Bronchial epithelial cell (primary cell): ENCODE data around the gene CBLN3. TPM values are rescaled to one million over a fixed set of nuclear protein-coding genes. Genes with fewer than 3 reads are reported as not detected.

Experiments
- DNase-seq: peaks from one replicate; pipeline ENCODE4 v3.0.0-alpha.2; 2010; ENCODE audit warnings: low read depth
- FAIRE-seq: peaks from 2 replicates; lab custom pipeline; 2011; peaks lifted over from hg19 to GRCh38; lab: Jason Lieb, UNC
- H3K27me3 ChIP-seq: 2 replicates; pipeline ENCODE4 v1.5.1; 2011; ENCODE audit warnings: low read length; ENCODE audit not compliant: control insufficient read depth, insufficient read depth
- H3K36me3 ChIP-seq: 2 replicates; pipeline ENCODE4 v1.5.1; 2011; ENCODE audit warnings: low read length; ENCODE audit not compliant: control insufficient read depth, insufficient read depth
- H3K4me3 ChIP-seq: 2 replicates; pipeline ENCODE4 v1.5.1; 2011; ENCODE audit warnings: mild to moderate bottlenecking, low read depth, low read length, control low read depth
- CTCF ChIP-seq: IDR thresholded peaks from 2 replicates; pipeline ENCODE4 v1.5.1; 2011; ENCODE audit warnings: mild to moderate bottlenecking, moderate library complexity, low read length, control low read depth, inconsistent platforms; ENCODE audit not compliant: insufficient read depth, severe bottlenecking
- total RNA-seq: library from RNA; depleted of rRNA; stranded (reverse); fragments of >200 nt; gene quantifications from 2 replicates; pipeline ENCODE4 v1.2.1, GENCODE V29; 2014

The CBLN3 gene
- total RNA-seq, 1 donor from 2014 or later, result 0.53 TPM

DNA sequence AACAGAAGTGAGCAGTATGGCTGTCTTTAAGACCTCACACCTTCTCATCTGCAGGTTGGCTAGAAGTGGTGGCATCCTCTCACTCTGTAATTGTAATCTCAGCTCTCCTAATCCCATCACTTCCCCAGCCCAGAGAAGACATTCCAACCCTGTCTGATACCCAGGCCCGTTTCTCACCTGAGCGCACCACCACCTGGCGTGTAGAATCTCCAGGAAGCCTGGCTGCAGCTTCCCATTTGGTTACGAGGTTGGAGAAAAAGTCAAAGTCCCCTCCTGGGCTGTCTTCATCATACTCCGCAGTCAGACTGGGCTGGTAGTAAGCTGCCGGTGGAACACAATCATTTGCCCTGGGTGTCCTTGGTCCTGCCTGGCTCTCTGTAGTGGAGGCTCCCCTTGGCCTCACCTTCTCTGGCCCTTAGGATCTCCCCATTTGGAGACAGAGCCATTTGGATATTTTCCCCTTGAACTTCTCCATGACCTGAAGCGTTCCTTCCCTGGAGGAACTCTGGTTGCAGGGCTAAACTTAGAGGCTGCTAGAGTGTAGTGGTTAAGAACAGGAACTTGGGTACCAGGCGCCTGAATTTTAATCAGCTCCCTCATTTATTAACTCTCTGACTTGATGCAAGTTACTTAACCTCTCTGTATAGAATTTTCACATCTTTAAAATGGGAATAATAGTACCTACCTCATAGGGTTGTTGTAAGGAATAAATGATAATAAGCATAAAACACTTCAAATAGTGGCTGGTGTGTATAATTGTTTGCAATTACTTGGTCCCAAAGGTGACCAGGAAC, 11.3 kb upstream of the CBLN3 start:
- no peak overlapping the region for H3K4me3 ChIP-seq
- TF ChIP-seq CTCF, result no peak
- DNase-seq (no peak), FAIRE-seq (no peak)
- peaks cover 37% of the 10 kb centered on the region for H3K36me3 ChIP-seq
- H3K27me3 ChIP-seq, result no peaks in the 10 kb centered on the region

DNA sequence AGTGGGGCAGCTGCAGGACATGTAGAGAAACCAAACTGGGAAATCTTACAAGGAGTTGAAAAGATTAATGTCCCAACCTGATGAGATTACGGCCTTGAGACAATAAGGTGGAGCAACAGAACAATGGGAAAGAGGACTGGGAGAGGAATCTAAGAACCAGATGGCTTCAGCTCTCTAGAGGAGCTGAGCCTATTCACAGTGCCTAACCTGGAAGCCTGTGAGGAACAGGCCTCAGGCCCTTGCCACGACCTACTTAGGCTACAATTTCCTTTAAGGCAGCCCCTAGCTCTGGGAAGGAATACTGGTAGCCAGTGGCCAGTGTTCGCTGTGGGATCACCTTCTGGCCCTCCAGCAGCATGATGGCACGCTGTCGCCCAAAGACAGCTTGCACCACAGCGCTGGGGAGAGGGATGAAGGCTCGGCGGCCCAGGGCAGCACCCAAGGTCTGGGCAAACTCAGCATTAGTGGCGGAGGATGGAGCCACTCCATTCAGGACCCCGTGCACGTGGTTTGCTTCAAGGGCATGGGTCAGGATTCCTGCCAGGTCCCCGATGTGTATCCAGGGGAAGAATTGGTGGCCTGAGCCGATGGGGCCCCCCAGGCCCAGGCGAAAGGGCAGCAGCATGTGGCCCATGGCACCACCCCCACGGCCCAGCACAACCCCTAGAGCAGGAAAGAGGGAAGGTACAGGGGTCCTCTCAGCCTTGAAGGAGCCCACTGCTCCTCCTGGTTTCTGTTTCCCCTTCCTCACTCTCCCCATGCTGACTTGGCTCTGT, 10.6 kb upstream of the CBLN3 start:
- FAIRE-seq, result no peak
- no peaks in the 10 kb centered on the region for H3K27me3 ChIP-seq
- H3K36me3 ChIP-seq, result peaks cover 39% of the 10 kb centered on the region
- TF ChIP-seq CTCF, result no peak
- no peak for DNase-seq
- H3K4me3 ChIP-seq, result no peak overlapping the region

DNA sequence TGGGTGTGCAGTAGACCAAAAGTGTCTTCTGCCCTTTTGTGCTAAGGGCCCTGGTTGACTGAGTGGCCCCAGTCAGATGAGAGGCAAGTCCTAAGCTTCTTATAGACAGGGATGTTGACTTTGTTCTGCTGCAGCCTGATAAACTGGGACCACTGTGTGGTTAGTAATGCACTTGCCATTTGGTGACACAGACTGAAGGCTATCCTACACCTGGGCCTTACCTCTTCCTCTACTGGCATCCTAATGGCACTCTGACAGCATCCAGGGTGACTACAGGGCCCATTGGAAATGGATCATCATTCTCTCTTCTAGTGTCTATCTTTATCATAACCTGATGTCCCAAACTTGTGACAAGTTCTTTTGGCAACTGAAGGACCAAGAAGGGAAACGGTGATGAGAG, 9.8 kb upstream of the CBLN3 start:
- DNase-seq (no peak), FAIRE-seq (no peak)
- Histone ChIP-seq H3K4me3 (no peak overlapping the region), H3K36me3 (peaks cover 39% of the 10 kb centered on the region), H3K27me3 (no peaks in the 10 kb centered on the region)
- no peak for TF ChIP-seq CTCF

DNA sequence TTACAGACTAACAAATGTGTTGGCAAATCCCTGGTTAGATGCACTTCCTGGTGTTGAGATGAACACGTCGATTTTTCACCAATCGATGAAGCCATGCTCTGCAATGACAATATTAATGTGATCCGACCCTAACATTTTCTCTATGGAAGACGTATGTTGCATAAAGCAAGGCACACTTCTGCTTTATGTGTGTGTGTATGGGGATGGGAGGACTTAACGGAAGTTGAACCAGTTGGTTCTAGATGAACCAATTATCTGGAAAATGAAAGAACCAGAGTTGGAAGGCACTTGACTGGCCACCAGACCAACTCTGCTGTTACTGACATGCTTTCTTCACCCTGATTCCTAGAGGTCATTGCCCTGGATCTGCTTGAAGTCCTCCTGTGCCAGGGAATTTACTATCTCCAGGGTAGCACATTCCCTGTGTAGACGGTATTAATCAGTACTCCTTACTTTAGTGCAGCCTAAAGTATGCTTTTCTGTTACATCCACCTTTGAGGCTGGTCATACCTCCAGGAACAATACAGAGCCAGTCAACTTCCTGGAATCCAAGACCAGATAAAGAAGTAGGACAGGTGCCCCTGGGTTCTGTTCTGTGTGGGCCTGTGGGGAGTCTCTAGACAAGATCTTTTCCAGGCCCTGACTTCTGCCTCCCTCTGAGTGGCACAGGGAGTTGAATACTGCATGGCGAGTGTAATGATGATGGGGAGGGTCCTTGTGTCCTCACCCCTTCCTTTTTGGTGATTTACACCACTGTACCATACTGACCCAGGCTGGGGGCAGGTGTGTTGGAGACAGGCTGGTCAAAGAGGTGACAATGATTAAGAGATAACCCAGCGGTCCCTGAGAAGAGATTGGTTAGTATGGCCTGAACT, 9.0 kb upstream of the CBLN3 start:
- H3K27me3 ChIP-seq, result no peaks in the 10 kb centered on the region
- peaks cover 41% of the 10 kb centered on the region for H3K36me3 ChIP-seq
- no peak for FAIRE-seq
- no peak overlapping the region for H3K4me3 ChIP-seq
- no peak for TF ChIP-seq CTCF
- no peak for DNase-seq

DNA sequence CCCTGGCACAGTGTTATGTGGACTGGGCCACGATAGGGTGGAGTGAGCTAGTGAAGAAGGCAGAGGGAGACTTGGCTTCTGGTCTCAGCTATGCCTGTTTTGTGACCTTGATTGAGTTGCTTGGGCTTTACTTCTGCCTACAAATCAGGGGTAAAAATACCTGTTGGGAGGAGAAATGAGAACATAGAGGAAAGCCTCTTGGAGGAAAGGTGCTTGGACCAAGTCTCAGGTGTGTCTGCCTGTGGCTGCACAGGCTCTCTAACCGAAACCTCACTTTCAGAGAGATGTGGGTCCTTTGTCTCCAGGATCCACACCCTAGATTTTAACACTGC, 8.2 kb upstream of the CBLN3 start:
- H3K27me3 ChIP-seq, result no peaks in the 10 kb centered on the region
- TF ChIP-seq CTCF, result no peak
- no peak for FAIRE-seq
- peaks cover 44% of the 10 kb centered on the region for H3K36me3 ChIP-seq
- H3K4me3 ChIP-seq, result no peak overlapping the region
- no peak for DNase-seq
